ENCODE data around the gene GLIS1. TPM values are rescaled to one million over a fixed set of nuclear protein-coding genes. Genes with fewer than 3 reads are reported as not detected.
A peak's percentile ranks its signal among the peaks of the same experiment; 100 is the strongest.

Gene GLIS1
- total RNA-seq, 4 donors from 2014 or later = 0.59 to 3.9 (median 0.75) TPM

GRCh38 chr1:53520481-53520880 lies 218.5 kb downstream of the GLIS1 start:
- DNase-seq (ENCODE audit: low spot score in 2 of 2) = no peak
- H3K4me1 ChIP-seq = peaks cover 0 to 21% (median 0%) of the 10 kb centered on the region in 4 donors
- WGBS, 2 donors = 87 to 95% methylated on average over 4 to 12 of the region's 13 CpGs
- no peaks in the 10 kb centered on the region for H3K9me3 ChIP-seq
- no peaks in the 10 kb centered on the region for H3K36me3 ChIP-seq
- H3K27me3 ChIP-seq = no peaks in the 10 kb centered on the region
- no peak for TF ChIP-seq EP300 (IDR thresholded peaks at IDR 0.05)
- no peak for TF ChIP-seq POLR2A (IDR thresholded peaks at IDR 0.05)
- TF ChIP-seq, protein P1, sequence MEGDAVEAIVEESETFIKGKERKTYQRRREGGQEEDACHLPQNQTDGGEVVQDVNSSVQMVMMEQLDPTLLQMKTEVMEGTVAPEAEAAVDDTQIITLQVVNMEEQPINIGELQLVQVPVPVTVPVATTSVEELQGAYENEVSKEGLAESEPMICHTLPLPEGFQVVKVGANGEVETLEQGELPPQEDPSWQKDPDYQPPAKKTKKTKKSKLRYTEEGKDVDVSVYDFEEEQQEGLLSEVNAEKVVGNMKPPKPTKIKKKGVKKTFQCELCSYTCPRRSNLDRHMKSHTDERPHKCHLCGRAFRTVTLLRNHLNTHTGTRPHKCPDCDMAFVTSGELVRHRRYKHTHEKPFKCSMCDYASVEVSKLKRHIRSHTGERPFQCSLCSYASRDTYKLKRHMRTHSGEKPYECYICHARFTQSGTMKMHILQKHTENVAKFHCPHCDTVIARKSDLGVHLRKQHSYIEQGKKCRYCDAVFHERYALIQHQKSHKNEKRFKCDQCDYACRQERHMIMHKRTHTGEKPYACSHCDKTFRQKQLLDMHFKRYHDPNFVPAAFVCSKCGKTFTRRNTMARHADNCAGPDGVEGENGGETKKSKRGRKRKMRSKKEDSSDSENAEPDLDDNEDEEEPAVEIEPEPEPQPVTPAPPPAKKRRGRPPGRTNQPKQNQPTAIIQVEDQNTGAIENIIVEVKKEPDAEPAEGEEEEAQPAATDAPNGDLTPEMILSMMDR (IDR thresholded peaks at IDR 0.05) = no peak
- H3K27ac ChIP-seq = no peak overlapping the region
- no peak overlapping the region for H3K4me3 ChIP-seq

DNA sequence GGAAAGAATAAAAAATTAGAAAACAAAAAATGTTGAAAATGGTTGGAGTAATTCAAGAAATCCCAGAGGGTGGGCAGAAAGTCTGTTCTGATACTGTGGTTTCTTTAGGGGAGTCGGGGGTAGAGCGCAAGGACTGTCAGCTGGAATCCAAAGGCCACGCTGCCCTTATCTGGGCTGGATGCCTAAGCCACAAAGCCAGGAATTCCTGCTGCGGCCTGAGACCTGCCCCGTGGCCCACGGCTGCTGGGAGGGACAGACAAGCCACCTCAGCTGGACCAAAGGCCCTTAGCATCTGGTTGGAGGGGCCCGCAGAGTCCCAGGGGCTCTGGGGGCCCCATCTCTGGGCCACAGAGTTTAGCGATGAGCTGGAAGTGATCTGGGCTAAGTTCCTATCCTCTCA lies 219.5 kb downstream of the GLIS1 start:
- peak overlapping the region in 2 of 4 donors; percentile 1 to 27 for H3K27ac ChIP-seq
- no peaks in the 10 kb centered on the region for H3K27me3 ChIP-seq
- no peaks in the 10 kb centered on the region for H3K9me3 ChIP-seq
- no peak for DNase-seq (ENCODE audit: low spot score in 2 of 2)
- H3K4me1 ChIP-seq = peaks cover 0 to 14% (median 0%) of the 10 kb centered on the region in 4 donors
- no peaks in the 10 kb centered on the region for H3K36me3 ChIP-seq
- TF ChIP-seq, protein P1 (IDR thresholded peaks at IDR 0.05) = no peak
- TF ChIP-seq POLR2A (IDR thresholded peaks at IDR 0.05) = no peak
- no peak for TF ChIP-seq EP300 (IDR thresholded peaks at IDR 0.05)
- no peak overlapping the region for H3K4me3 ChIP-seq
- 10 to 19% methylated on average over 6 to 8 of the region's 8 CpGs for WGBS, 2 donors

DNA sequence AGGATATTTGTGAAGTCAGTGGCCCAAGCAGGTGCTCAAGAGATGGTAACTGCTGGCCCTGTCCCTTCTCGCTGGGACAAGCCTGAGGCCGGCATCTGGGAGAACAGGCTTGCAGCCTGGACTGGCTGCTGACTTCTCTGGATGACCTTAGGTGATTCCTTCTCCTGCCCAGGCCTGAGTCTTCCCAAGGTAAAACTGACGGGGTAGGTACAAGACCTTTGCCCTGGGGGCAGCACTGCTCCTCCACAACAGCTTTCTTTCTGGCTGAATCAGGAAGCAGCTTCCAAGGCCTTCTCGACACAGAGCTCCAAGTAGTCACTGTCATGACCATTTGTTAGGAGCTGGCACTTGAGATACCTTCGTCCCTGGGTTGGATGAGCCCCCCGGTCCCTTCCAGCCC lies 220.2 kb downstream of the GLIS1 start:
- Histone ChIP-seq H3K36me3 (no peaks in the 10 kb centered on the region), H3K27ac (no peak overlapping the region), H3K27me3 (no peaks in the 10 kb centered on the region), H3K4me1 (peaks cover 0 to 14% (median 0%) of the 10 kb centered on the region in 4 donors), H3K4me3 (no peak overlapping the region), H3K9me3 (no peaks in the 10 kb centered on the region)
- WGBS, 2 donors = 80 to 90% methylated on average over 6 of the region's 6 CpGs
- no peak for DNase-seq (ENCODE audit: low spot score in 2 of 2)
- TF ChIP-seq EP300 (IDR thresholded peaks at IDR 0.05) (no peak), POLR2A (IDR thresholded peaks at IDR 0.05) (no peak)
- TF ChIP-seq, protein P1 (IDR thresholded peaks at IDR 0.05) = no peak

GRCh38 chr1:53517821-53518352 lies 221.1 kb downstream of the GLIS1 start:
- TF ChIP-seq EP300 (IDR thresholded peaks at IDR 0.05) (no peak), POLR2A (IDR thresholded peaks at IDR 0.05) (no peak)
- TF ChIP-seq, protein P1 (IDR thresholded peaks at IDR 0.05) = no peak
- no peak overlapping the region for H3K27ac ChIP-seq
- no peaks in the 10 kb centered on the region for H3K36me3 ChIP-seq
- H3K27me3 ChIP-seq = no peaks in the 10 kb centered on the region
- no peak overlapping the region for H3K4me3 ChIP-seq
- 78 to 79% methylated on average over 15 to 19 of the region's 19 CpGs for WGBS, 2 donors
- H3K4me1 ChIP-seq = peaks cover 0 to 14% (median 0%) of the 10 kb centered on the region in 4 donors
- no peaks in the 10 kb centered on the region for H3K9me3 ChIP-seq
- no peak for DNase-seq (ENCODE audit: low spot score in 2 of 2)

DNA sequence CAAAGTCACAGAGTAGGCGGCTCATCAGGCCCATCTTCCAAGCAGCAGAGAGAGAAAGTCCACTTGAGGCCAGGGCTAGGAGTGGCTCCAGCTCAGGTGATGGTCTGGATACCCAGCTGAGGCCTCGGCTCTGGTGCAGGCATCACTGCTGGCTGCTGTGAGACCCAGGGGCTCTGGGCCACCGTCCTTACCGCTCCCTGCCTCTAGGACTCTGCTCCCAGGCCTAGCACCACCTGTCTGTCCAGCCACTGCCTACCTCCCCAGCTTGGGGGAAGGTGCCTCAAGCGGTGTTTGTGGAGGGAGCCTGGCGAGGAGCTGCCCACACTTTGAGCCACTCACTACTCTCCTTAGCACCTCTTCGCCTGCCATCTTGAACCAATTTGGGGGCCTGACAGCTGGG lies 221.9 kb downstream of the GLIS1 start:
- 91 to 95% methylated on average over 7 of the region's 7 CpGs for WGBS, 2 donors
- Histone ChIP-seq H3K27ac (no peak overlapping the region), H3K9me3 (no peaks in the 10 kb centered on the region), H3K36me3 (no peaks in the 10 kb centered on the region), H3K4me3 (no peak overlapping the region), H3K27me3 (no peaks in the 10 kb centered on the region), H3K4me1 (peaks cover 0 to 20% (median 3%) of the 10 kb centered on the region in 4 donors)
- TF ChIP-seq EP300 (IDR thresholded peaks at IDR 0.05) (no peak), POLR2A (IDR thresholded peaks at IDR 0.05) (no peak)
- TF ChIP-seq, protein P1 (IDR thresholded peaks at IDR 0.05) = no peak
- no peak for DNase-seq (ENCODE audit: low spot score in 2 of 2)
